AG10803 (cell line): Measurements from ENCODE around the gene NDUFA3.

ENCODE experiments used
- DNase-seq: peaks from one replicate; pipeline ENCODE4 v3.0.0; 2010; ENCODE audit warnings: low read depth
- H3K4me3 ChIP-seq: 2 replicates; pipeline ENCODE4 v1.5.1; 2011; ENCODE audit warnings: mild to moderate bottlenecking, low read length, control low read depth
- TF ChIP-seq, protein P1 (sequence below): conservative IDR thresholded peaks from 2 replicates; pipeline ENCODE4 v1.5.1; 2011; ENCODE audit warnings: mild to moderate bottlenecking, low read length, control low read depth, inconsistent platforms

Gene NDUFA3

DNA sequence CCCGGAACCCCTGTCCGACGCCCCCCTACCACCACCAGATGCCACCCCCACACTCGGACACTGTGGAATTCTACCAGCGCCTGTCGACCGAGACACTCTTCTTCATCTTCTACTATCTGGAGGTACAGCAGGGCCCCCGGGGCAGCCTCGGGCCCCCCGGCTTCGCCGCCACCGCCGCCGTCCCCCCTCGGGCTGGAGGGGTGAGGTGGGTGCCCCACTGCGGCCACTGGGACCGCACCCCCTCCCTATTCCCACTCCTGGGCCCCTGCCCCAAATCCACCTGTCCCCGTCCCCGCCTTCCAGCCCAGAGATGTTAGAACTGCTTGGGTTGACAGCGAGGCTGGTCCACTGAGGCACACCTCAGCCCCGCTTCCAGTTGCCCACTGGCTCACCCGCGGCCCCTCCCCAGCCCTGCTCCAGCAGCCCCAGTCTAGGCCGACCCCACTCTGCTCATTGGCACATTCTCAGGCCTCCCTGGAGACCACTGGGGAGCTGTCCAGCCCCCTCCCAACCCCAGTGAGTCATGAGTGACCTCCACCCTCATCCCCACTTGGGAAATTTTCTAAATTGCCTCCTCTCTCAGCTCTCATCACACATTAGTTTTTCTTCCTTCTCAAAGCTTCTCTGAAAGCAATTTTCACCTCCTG, 50.3 kb downstream of the NDUFA3 start:
- no peak for DNase-seq
- no peak overlapping the region for H3K4me3 ChIP-seq
- TF ChIP-seq, protein P1, sequence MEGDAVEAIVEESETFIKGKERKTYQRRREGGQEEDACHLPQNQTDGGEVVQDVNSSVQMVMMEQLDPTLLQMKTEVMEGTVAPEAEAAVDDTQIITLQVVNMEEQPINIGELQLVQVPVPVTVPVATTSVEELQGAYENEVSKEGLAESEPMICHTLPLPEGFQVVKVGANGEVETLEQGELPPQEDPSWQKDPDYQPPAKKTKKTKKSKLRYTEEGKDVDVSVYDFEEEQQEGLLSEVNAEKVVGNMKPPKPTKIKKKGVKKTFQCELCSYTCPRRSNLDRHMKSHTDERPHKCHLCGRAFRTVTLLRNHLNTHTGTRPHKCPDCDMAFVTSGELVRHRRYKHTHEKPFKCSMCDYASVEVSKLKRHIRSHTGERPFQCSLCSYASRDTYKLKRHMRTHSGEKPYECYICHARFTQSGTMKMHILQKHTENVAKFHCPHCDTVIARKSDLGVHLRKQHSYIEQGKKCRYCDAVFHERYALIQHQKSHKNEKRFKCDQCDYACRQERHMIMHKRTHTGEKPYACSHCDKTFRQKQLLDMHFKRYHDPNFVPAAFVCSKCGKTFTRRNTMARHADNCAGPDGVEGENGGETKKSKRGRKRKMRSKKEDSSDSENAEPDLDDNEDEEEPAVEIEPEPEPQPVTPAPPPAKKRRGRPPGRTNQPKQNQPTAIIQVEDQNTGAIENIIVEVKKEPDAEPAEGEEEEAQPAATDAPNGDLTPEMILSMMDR: no peak

DNA sequence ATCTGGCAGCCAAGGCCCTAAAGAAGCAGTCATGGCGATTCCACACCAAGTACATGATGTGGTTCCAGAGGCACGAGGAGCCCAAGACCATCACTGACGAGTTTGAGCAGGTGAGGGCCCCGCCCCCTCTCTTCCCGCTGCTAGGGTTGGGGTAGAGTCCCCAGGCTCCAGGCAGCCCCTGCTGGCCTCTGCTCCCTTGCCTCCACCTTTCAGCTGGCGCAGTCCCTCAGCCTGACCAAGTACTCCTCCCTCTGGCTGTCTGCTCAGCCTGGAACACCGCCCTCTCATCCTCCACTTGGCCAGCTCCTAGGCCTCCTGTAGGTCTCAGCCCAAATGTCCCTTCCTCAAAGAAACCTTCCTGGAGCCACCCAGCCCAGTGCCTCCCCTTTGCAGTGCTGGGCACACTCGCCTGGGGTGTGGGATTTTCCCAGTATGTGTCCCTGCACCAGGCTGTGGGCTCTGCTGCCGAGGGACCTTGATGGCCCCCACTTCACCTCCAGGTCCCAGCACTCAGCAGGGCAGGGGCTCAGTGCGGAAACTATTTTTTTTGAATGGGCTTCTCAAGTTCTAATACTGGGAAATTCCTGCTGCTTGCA, 51.2 kb downstream of the NDUFA3 start:
- TF ChIP-seq, protein P1: no peak
- H3K4me3 ChIP-seq: no peak overlapping the region
- no peak for DNase-seq

DNA sequence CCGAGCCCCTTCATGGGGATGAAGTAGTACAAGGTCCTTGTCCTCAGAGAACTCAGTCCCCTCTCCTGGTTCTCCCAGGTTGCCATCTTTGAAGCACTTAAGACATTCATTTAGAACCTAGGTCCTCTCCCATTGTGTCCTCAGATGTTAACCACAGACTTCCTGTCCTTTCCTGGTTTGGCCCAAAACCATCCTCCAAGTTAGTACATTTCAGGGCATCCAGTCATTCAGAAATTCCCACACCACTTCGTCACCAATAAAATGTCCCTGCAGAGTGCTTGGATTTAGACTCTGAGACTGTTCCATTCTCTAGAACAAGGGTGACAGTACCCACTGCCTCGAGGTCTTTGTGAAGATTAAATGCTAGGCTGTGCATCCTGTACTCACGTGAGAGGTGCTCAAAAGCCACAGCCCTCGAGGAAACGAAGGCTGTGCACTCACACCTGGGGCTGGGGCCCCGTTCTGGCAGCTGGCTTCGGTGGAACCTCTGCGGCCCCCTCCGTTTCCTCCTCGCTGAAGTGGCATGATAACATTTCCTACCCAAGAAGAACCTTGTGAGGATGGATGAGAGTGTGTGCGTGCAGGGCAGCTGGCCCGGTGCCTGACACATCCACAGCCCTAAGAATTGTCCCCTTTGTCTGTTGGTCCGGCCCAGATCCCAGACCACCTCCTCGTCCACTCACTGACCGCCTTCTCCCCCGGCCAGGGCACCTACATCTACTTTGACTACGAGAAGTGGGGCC, 52.1 kb downstream of the NDUFA3 start:
- peak; percentile 66 for DNase-seq
- TF ChIP-seq, protein P1: no peak
- H3K4me3 ChIP-seq: no peak overlapping the region

DNA sequence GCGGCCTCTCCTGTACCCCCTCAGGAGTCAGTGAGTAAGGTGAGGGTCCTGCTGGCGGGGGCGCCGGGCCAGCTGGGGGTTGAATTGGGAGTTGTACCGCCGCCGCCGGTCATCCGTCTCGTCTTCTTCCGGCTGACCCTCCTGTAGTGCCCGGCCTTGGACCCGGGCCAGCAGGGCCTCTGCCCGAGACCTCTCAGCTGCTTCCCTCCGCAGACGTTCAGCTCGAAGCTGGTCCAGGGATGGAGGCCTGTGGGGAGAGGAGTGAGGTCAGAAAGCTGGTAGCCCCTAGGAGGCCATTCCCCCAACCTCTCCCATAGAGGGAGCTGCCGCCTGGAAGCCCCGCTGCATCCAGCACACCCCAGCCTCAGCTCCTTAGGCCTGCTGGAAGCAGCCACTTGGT, 53.0 kb downstream of the NDUFA3 start:
- H3K4me3 ChIP-seq: no peak overlapping the region
- DNase-seq: no peak
- TF ChIP-seq, protein P1: no peak

DNA sequence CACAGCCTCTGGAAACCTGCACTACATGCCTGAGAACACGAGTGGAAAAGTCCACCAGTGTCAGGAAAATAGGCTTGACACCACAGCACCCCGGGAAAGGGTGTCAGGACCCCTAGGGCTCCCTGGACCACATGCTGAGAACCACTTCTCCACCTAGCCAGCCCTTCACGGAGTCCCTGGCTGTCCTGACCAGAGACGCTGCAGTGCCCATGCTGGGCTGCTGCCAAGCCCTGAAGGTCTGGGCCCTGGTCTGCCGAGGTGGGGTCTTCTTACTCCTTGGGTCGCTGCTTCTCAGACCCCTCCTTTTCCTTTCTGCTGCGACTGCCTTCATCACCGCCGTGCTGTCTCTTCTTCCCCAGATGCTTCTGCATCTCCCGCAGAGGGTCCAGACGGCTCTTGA, 53.8 kb downstream of the NDUFA3 start:
- no peak for DNase-seq
- TF ChIP-seq, protein P1: no peak

DNA sequence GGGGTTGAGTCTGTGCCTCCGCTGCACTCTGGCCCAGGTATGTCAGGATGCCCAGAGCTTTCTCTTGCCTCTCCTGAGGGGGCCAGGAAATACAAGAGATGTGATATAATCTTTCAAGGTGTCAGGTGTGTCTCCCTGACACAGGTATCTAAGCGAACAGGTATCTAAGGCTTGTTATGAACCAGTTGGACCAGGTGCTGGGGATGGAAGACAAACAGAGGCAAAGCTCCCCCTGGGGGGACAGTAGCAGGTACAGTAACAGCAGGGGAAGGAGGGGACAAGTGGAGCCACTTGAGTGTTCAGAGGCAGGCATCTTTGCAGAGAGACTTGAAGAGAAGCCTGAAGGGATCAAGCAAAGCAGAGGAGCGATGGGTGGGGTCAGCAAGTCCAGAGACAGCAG, 54.3 kb downstream of the NDUFA3 start:
- no peak for DNase-seq
- no peak overlapping the region for H3K4me3 ChIP-seq
- TF ChIP-seq, protein P1: no peak

More for the DNA sequence above, 53.8 kb downstream of the NDUFA3 start:
- H3K4me3 ChIP-seq: no peak overlapping the region
